GM18505 (cell line): ENCODE measurements around the gene POLR1C.
A peak's percentile ranks its signal among the peaks of the same experiment; 100 is the strongest.
"Not testable (repeated sequence)": the region's sequence is repeated elsewhere in the genome, so short reads cannot be mapped to it uniquely, and the experiment has no call there.

ENCODE experiments used
- ATAC-seq: cut with Tn5 transposase; IDR thresholded peaks from one replicate; pipeline ENCODE4 v1.9.1; 2021; ENCODE audit not compliant: unreplicated experiment
- POLR2A ChIP-seq: IDR thresholded peaks from 4 replicates; pipeline ENCODE4 v1.6.1; 2011; ENCODE audit warnings: borderline replicate concordance; ENCODE audit not compliant: insufficient read depth, insufficient read length; ENCODE audit errors: extremely low read depth

Gene POLR1C

GRCh38 chr6:43510827-43511163, 6.1 kb upstream of the POLR1C start:
- TF ChIP-seq POLR2A, result no peak
- no peak for ATAC-seq

GRCh38 chr6:43511824-43512415, 5.0 kb upstream of the POLR1C start:
- no peak for ATAC-seq
- TF ChIP-seq POLR2A, result no peak

- no peak for ATAC-seq
- no peak for TF ChIP-seq POLR2A
Observed at GRCh38 chr6:43515808-43516207, 1.1 kb upstream of the POLR1C start.

- ATAC-seq, result no peak
- no peak for TF ChIP-seq POLR2A
Observed at GRCh38 chr6:43516367-43516696, 557 bp upstream of the POLR1C start.

GRCh38 chr6:43517505-43518357, 842 bp downstream of the POLR1C start:
- TF ChIP-seq POLR2A, result no peak
- ATAC-seq, result peak; percentile 5

- no peak for TF ChIP-seq POLR2A
- no peak for ATAC-seq
Observed at GRCh38 chr6:43520097-43520496, 3.2 kb downstream of the POLR1C start.

- no peak for ATAC-seq
- TF ChIP-seq POLR2A, result no peak
Observed at GRCh38 chr6:43521836-43522235, 4.9 kb downstream of the POLR1C start.

GRCh38 chr6:43522547-43523261, 5.8 kb downstream of the POLR1C start:
- no peak for ATAC-seq
- TF ChIP-seq POLR2A, result no peak

GRCh38 chr6:43523284-43523683, 6.4 kb downstream of the POLR1C start:
- TF ChIP-seq POLR2A, result no peak
- ATAC-seq, result no peak

GRCh38 chr6:43524483-43524961, 7.6 kb downstream of the POLR1C start:
- ATAC-seq, result no peak
- no peak for TF ChIP-seq POLR2A

- ATAC-seq, result no peak
Observed at GRCh38 chr6:43532201-43532600, 15.3 kb downstream of the POLR1C start.

GRCh38 chr6:43538986-43539385, 22.1 kb downstream of the POLR1C start:
- ATAC-seq, result not testable (repeated sequence)

More at GRCh38 chr6:43532201-43532600, 15.3 kb downstream of the POLR1C start:
- no peak for TF ChIP-seq POLR2A

GRCh38 chr6:43539409-43539808, 22.5 kb downstream of the POLR1C start:
- not testable (repeated sequence) for ATAC-seq

- no peak for ATAC-seq
- no peak for TF ChIP-seq POLR2A
Observed at GRCh38 chr6:43540507-43540906, 23.6 kb downstream of the POLR1C start.

- TF ChIP-seq POLR2A, result no peak
- ATAC-seq, result no peak
Observed at GRCh38 chr6:43541774-43542471, 25.0 kb downstream of the POLR1C start.
